Measurements from ENCODE around the gene ZNF473.

The ZNF473 gene

DNA sequence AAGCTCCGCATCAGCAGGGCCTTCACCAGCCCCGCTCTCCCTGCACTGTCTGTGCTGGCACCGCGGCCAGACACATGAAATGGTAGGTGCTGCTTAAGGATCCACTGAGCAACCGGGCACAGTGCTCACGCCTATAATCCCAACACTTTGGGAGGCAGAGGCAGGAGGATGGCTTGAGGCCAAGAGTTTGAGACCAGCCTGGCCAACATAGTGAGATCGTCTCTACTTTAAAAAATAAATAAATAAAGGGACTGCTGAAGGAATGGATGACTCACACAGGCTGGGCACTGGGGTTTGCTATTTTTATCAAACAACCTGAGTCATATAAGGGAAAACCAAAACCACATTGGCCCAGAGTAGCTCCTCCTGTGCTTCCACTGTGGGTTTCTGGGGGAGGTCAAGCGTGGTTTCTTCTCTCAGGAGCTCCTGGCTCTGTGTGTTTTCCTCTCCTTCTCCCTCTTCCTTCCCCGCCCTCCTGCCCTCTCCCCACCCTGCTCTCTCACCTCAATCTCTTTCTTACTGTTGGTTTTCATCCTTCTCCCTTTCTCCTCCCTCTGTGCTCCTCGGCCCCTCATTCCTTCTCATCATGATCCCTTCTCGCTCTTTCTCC lies 21.9 kb upstream of the ZNF473 start:
- no peak for DNase-seq (ENCODE audit: low spot score)

DNA sequence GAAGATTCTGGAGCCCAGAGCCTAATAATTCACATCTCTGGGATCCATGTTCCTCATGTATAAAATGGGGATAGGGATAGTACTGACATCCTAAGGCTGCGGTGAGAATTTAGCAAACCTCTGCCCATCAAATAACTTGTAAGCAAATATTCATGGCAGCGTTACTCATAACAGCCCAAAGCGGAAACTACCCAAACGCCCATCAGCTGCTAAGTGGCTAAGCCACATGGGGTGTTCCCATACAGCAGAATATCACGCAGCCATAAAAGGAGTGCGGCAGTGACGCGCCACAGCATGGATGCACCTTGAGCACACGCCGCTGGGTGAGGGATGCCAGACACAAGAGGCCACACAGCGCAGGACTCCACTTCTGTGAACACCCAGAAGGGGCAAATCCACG lies 20.4 kb upstream of the ZNF473 start:
- DNase-seq (ENCODE audit: low spot score): no peak

- no peak for DNase-seq (ENCODE audit: low spot score)
These were observed 18.6 kb upstream of the ZNF473 start for GRCh38 chr19:50007170-50007569.

GRCh38 chr19:50007947-50008346 lies 17.9 kb upstream of the ZNF473 start:
- DNase-seq (ENCODE audit: low spot score): no peak

DNA sequence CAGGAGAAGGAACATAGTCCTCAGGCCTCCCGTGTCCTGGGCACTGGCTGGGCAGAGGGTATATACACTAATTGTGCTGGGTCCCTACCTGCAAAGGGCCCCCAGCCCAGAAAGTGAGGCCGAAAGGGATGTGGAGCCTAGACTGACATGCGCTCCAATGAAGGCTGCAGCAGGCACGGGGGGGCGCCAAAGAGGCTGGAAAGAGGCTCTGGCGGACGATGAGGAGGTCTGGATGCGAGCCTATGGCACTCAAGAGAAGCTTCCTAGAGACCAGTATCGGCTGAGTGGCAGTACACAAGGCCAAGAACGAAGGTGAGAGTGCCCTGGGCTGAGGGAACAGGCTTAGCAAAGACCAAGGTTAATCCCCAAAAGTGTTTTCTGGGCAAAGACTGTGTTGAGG lies 17.3 kb upstream of the ZNF473 start:
- peak; percentile 58 for DNase-seq (ENCODE audit: low spot score)

GRCh38 chr19:50016225-50016807 lies 9.5 kb upstream of the ZNF473 start:
- no peak for DNase-seq (ENCODE audit: low spot score)

DNA sequence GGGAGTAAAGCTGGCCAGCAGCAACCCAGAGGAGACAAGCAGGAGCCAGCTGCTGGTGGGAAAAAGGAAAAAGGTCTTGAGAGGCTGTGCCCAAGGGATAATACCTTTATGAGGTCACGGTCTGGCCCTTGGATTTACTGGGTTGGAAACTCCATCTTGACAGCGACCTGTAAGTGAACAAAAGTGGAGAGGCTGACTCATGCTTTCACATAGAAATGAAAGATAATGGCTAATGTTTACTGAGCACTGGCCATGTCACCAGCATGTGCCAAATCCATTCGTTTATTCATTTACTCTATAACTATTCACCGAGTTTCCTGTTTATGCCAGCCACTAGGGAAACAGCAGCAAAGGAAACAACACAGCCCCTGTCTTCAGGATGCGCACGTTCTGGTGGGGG lies 5.3 kb upstream of the ZNF473 start:
- no peak for DNase-seq (ENCODE audit: low spot score)

DNA sequence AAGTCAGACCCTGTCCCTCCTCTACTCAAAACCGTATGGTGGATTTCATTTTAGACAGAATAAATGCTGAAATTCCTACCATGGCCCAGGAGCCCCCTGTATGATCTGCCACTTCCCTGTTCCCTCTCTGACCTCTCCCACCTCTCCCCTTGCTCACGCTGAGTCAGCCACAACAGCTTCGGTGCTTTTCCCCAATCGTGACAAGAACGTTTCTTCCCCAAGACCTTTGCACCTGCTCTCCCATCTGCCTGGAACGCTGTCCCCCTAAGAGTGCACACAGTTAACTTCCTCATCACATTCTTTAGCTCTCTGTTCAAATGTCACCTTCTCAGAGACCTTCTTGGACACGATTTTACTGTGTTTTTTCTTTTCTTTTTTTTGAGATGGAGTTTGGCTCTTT lies 3.0 kb upstream of the ZNF473 start:
- no peak for DNase-seq (ENCODE audit: low spot score)

GRCh38 chr19:50024719-50025021 lies 1.1 kb upstream of the ZNF473 start:
- DNase-seq (ENCODE audit: low spot score): no peak

DNA sequence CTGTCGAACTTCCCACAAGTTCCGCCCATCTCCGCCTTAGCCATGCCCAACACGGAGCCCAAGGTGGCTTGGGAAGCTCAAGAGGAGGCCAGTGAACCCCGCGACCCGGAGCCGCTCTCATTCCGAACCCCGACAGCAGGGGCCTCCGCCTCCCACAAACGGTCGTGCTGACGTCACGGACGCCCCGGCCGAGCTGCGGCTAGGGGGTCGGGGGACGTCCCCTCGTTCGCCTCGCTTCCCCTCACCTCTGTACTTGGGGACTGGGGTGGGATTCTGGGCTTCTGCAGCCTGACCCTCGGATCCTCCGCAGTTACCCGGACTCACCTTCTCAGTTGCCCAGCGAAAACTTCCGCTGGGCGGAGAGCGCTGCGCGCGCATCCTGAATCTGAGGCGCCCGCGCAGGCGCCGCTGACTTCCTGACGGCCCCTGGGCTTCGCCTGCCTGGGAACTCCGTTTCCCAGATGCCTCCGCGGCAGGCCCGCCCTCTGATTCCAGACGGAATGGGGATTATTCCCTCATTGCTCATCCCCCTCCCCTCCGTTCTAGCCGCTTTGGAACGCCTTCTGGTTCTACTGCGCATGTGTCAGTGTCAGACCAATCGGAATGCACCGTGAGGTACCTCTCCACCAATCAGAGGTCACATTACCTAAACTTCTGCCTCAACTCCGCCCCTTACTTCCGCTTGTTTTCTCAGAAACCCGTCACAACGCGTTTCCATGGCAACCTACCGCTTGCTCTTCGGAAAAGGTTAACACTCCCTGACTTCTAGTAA lies 597 bp upstream of the ZNF473 start, which contains the start of gene VRK3:
Gene VRK3 (minus strand): TSS at position 351 of the 772 bp plus-strand sequence. CDS start 9,210 bp downstream, outside the sequence.
- peak; percentile 99 for DNase-seq (ENCODE audit: low spot score)

- DNase-seq (ENCODE audit: low spot score): no peak
These were observed 723 bp downstream of the ZNF473 start for GRCh38 chr19:50026550-50026906.

DNA sequence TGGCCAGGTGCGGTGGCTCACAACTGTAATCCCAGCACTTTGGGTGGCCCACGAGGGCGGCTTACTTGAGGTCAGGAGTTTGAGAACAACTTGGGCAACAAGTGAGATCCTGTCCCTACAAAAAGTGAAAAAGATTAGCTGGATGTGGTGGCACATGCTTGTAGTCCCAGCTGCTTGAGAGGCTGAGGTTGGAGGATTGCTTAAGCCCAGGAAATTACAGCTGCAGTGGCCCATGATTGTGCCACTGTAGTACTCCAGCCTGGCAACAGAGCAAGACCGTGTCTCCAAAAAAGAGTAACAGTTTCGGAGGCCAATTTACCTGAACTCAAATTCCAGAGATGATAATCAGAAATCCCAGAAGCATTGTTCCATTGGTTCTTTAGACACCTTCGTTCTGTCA lies 4.4 kb downstream of the ZNF473 start:
- no peak for DNase-seq (ENCODE audit: low spot score)

GRCh38 chr19:50030937-50031336 lies 5.1 kb downstream of the ZNF473 start:
- no peak for DNase-seq (ENCODE audit: low spot score)

DNA sequence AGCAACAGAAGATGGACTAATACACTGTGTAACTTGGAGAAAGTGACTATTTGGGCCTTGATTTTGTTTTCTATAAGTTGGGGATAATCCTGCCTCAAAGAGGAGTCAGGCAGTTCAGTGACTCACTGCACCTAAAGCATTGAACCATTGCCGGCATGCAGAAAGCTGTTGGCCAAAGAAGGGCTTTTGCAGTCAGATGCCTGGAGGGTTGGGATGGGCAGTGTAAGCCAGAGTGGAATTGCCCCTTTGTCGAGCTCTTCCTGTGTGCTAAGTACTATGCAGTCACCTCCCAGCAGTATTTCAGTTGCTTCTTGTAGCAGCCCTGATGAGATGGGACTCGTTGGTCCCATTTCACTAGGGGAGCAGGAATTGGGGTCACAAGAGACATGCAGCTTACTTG lies 11.1 kb downstream of the ZNF473 start:
- DNase-seq (ENCODE audit: low spot score): no peak

DNA sequence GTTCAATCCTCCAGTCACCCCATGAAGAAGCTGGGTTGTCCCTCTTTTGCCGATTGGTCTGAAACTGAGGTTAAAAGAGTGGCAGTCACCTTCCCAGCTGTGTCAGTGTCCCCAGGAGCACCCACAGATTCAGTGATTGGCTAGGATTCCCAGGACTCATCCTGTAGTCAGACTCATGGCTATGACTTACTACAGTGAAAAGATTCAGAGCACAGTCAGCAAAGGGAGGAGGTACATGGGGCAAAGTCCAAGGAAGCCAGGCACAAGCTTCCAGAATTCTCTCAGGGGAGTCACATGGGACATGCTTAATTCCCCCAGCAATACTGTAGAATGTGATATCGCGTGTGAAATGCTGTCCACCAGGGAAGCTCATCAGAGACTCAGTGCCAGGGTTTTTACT lies 14.2 kb downstream of the ZNF473 start:
- DNase-seq (ENCODE audit: low spot score): no peak

- DNase-seq (ENCODE audit: low spot score): no peak
These were observed 15.2 kb downstream of the ZNF473 start for GRCh38 chr19:50040967-50041366.

- no peak for DNase-seq (ENCODE audit: low spot score)
These were observed 16.7 kb downstream of the ZNF473 start for GRCh38 chr19:50042363-50043024.

DNA sequence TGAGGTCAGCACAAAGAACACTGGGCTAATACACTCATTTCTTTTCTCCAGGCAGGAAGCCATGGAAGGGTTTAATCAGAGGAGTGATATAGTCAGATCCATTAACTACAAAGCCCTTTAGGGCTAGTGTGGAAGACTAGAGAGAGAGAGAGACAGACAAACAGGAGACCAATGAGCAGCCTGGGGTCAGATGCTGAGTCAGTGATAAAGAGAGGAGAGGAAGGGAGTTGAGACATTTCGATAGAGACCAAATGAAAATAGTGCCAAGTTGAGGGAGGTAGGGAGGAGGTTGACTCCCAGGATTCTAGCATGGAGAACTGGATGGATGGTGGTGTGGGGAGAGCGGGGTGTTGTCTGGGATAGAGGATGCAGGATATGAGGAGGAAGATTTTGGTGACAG lies 18.2 kb downstream of the ZNF473 start:
- DNase-seq (ENCODE audit: low spot score): no peak

- DNase-seq (ENCODE audit: low spot score): no peak
These were observed 19.1 kb downstream of the ZNF473 start for GRCh38 chr19:50044922-50045321.

GRCh38 chr19:50046649-50047503 lies 21.1 kb downstream of the ZNF473 start:
- no peak for DNase-seq (ENCODE audit: low spot score)

GRCh38 chr19:50047671-50048070 lies 21.9 kb downstream of the ZNF473 start:
- no peak for DNase-seq (ENCODE audit: low spot score)
